H9 (cell line): Measurements from ENCODE around the gene BBOX1. TPM values are rescaled to one million over a fixed set of nuclear protein-coding genes. Genes with fewer than 3 reads are reported as not detected.
A peak's percentile ranks its signal among the peaks of the same experiment; 100 is the strongest.

ENCODE experiments used
- DNase-seq: peaks from one replicate; pipeline ENCODE4 v3.0.0-alpha.2; 2017
- H2AFZ ChIP-seq: one replicate; pipeline ENCODE4 v1.6.1; 2013; ENCODE audit warnings: mild to moderate bottlenecking, low read length, control low read depth, moderate library complexity
- H2AK5ac ChIP-seq: 2 replicates; pipeline ENCODE4 v1.6.1; 2013; ENCODE audit warnings: low read length, control low read depth, mixed read lengths; ENCODE audit not compliant: insufficient read length
- H2BK120ac ChIP-seq: one replicate; pipeline ENCODE4 v1.6.1; 2013; ENCODE audit warnings: low read depth, mild to moderate bottlenecking, low read length, control low read depth, inconsistent platforms; ENCODE audit not compliant: poor library complexity, severe bottlenecking
- H2BK12ac ChIP-seq: 2 replicates; pipeline ENCODE4 v1.6.1; 2013; ENCODE audit warnings: low read length, control low read depth, mixed read lengths, low read depth; ENCODE audit not compliant: insufficient read length
- H2BK15ac ChIP-seq: 2 replicates; pipeline ENCODE4 v1.6.1; 2013; ENCODE audit warnings: low read depth, low read length, control low read depth
- H2BK20ac ChIP-seq: one replicate; pipeline ENCODE4 v1.6.1; 2013; ENCODE audit warnings: low read depth, mild to moderate bottlenecking, low read length, control low read depth, inconsistent platforms; ENCODE audit not compliant: poor library complexity, severe bottlenecking
- H2BK5ac ChIP-seq: 2 replicates; pipeline ENCODE4 v1.6.1; 2013; ENCODE audit warnings: low read length, control low read depth, mixed read lengths; ENCODE audit not compliant: insufficient read length
- H3K14ac ChIP-seq: 2 replicates; pipeline ENCODE4 v1.6.1; 2013; ENCODE audit warnings: low read length, control low read depth; ENCODE audit not compliant: insufficient read depth
- H3K18ac ChIP-seq: 2 replicates; pipeline ENCODE4 v1.6.1; 2013; ENCODE audit warnings: low read depth, mild to moderate bottlenecking, mixed read lengths, low read length, control low read depth; ENCODE audit not compliant: insufficient read length
- H3K23ac ChIP-seq: 2 replicates; pipeline ENCODE4 v1.6.1; 2013; ENCODE audit warnings: low read length, control low read depth, mixed read lengths, low read depth; ENCODE audit not compliant: insufficient read length
- H3K23me2 ChIP-seq: 2 replicates; pipeline ENCODE4 v1.6.1; 2013; ENCODE audit warnings: low read depth, mild to moderate bottlenecking, mixed read lengths, low read length, control low read depth; ENCODE audit not compliant: insufficient read length, poor library complexity, severe bottlenecking
- H3K27ac ChIP-seq: 2 replicates; pipeline ENCODE4 v1.5.1; 2013; ENCODE audit warnings: low read length, control low read depth, mixed read lengths, low read depth; ENCODE audit not compliant: insufficient read length
- H3K27me3 ChIP-seq: 2 replicates; pipeline ENCODE4 v1.6.1; 2013; ENCODE audit warnings: low read length, control low read depth, inconsistent platforms; ENCODE audit not compliant: insufficient read depth
- H3K4ac ChIP-seq: 2 replicates; pipeline ENCODE4 v1.6.1; 2013; ENCODE audit warnings: low read depth, mild to moderate bottlenecking, control low read depth, inconsistent platforms, low read length, moderate library complexity
- H3K4me1 ChIP-seq: 2 replicates; pipeline ENCODE4 v1.6.1; 2013; ENCODE audit warnings: low read length, control low read depth, inconsistent platforms; ENCODE audit not compliant: insufficient read depth
- H3K4me2 ChIP-seq: 2 replicates; pipeline ENCODE4 v1.6.1; 2013; ENCODE audit warnings: low read length, control low read depth, mixed read lengths; ENCODE audit not compliant: insufficient read length, insufficient read depth
- H3K56ac ChIP-seq: 2 replicates; pipeline ENCODE4 v1.6.1; 2013; ENCODE audit warnings: low read depth, mild to moderate bottlenecking, mixed read lengths, low read length, control low read depth; ENCODE audit not compliant: insufficient read length
- H3K79me1 ChIP-seq: 2 replicates; pipeline ENCODE4 v1.6.1; 2013; ENCODE audit warnings: low read depth, mild to moderate bottlenecking, moderate library complexity, low read length, control low read depth, inconsistent platforms; ENCODE audit not compliant: insufficient read depth, poor library complexity, severe bottlenecking
- H3K79me2 ChIP-seq: 2 replicates; pipeline ENCODE4 v1.6.1; 2013; ENCODE audit warnings: low read length, control low read depth, inconsistent platforms; ENCODE audit not compliant: insufficient read depth
- H3K9ac ChIP-seq: 2 replicates; pipeline ENCODE4 v1.6.1; 2013; ENCODE audit warnings: low read length, control low read depth, mixed read lengths; ENCODE audit not compliant: insufficient read length; ENCODE audit errors: extremely low read depth
- H3K9me3 ChIP-seq: one replicate; pipeline ENCODE4 v1.6.1; 2013; ENCODE audit warnings: low read depth, low read length, inconsistent platforms; ENCODE audit not compliant: control insufficient read depth
- H3T11ph ChIP-seq: one replicate; pipeline ENCODE4 v1.6.1; 2013; ENCODE audit warnings: mild to moderate bottlenecking, low read length, control low read depth, inconsistent platforms
- H4K20me1 ChIP-seq: one replicate; pipeline ENCODE4 v1.6.1; 2013; ENCODE audit not compliant: control insufficient read depth, insufficient read length, insufficient read depth
- H4K5ac ChIP-seq: 2 replicates; pipeline ENCODE4 v1.6.1; 2013; ENCODE audit warnings: low read depth, mild to moderate bottlenecking, mixed read lengths, low read length, control low read depth; ENCODE audit not compliant: insufficient read length
- H4K8ac ChIP-seq: replicated peaks from 2 replicates; pipeline ENCODE4 v1.6.1; 2013; ENCODE audit warnings: low read length, control low read depth, mixed read lengths, low read depth; ENCODE audit not compliant: insufficient read length
- H4K91ac ChIP-seq: 2 replicates; pipeline ENCODE4 v1.6.1; 2013; ENCODE audit warnings: low read depth, mild to moderate bottlenecking, moderate library complexity, mixed read lengths, low read length, control low read depth; ENCODE audit not compliant: insufficient read length
- H3K27ac Mint-ChIP-seq, 3 experiments: 2 replicates in 2 of 3; 3 replicates in 1 of 3; pipeline ENCODE4 v1.8.0; 2020 to 2021; ENCODE audit warnings: mixed read lengths in 3 of 3, mild to moderate bottlenecking in 1 of 3, moderate library complexity in 1 of 3
- H3K27me3 Mint-ChIP-seq: 2 replicates; pipeline ENCODE4 v1.8.0; 2021; ENCODE audit warnings: low read depth, mild to moderate bottlenecking, moderate library complexity, mixed read lengths
- H3K36me3 Mint-ChIP-seq, 3 experiments: 2 replicates in 2 of 3; 3 replicates in 1 of 3; pipeline ENCODE4 v1.8.0; 2020 to 2021; ENCODE audit warnings: low read depth in 3 of 3, mixed read lengths in 3 of 3; ENCODE audit not compliant: insufficient read depth in 1 of 3
- H3K4me1 Mint-ChIP-seq, 2 experiments: 2 replicates each; pipeline ENCODE4 v1.8.0; 2020; ENCODE audit warnings: mixed read lengths in 2 of 2
- H3K4me3 Mint-ChIP-seq, 2 experiments: 2 replicates in 1 of 2; 3 replicates in 1 of 2; pipeline ENCODE4 v1.8.0; 2020 to 2021; ENCODE audit warnings: mild to moderate bottlenecking in 2 of 2, mixed read lengths in 2 of 2, moderate library complexity in 1 of 2
- H3K9me3 Mint-ChIP-seq, 2 experiments: 2 replicates in 1 of 2; 3 replicates in 1 of 2; pipeline ENCODE4 v1.8.0; 2020; ENCODE audit warnings: mild to moderate bottlenecking in 2 of 2, mixed read lengths in 2 of 2, moderate library complexity in 1 of 2
- CTCF ChIP-seq: fragments of 200-600 bp; sonication (generic); conservative IDR thresholded peaks from 3 replicates; pipeline ENCODE4 v1.8.0; 2021; ENCODE audit warnings: antibody characterized with exemption, mild to moderate bottlenecking
- WGBS: extraction: QIAGEN DNeasy Blood & Tissue Kit; methylation state at CpG from one replicate; pipeline ENCODE4 v1.1.7; 2013; ENCODE audit warnings: missing lambda C conversion rate, low lambda C conversion rate, mixed read lengths; ENCODE audit not compliant: insufficient read length; ENCODE audit errors: extremely low coverage; 5-methylcytosine and 5-hydroxymethylcytosine counted together
- total RNA-seq: library from RNA; stranded (reverse); gene quantifications from 2 replicates; pipeline ENCODE4 v1.2.1, GENCODE V29; 2021

BBOX1 gene
- total RNA-seq, 1 experiment from 2014 or later: not detected

DNA sequence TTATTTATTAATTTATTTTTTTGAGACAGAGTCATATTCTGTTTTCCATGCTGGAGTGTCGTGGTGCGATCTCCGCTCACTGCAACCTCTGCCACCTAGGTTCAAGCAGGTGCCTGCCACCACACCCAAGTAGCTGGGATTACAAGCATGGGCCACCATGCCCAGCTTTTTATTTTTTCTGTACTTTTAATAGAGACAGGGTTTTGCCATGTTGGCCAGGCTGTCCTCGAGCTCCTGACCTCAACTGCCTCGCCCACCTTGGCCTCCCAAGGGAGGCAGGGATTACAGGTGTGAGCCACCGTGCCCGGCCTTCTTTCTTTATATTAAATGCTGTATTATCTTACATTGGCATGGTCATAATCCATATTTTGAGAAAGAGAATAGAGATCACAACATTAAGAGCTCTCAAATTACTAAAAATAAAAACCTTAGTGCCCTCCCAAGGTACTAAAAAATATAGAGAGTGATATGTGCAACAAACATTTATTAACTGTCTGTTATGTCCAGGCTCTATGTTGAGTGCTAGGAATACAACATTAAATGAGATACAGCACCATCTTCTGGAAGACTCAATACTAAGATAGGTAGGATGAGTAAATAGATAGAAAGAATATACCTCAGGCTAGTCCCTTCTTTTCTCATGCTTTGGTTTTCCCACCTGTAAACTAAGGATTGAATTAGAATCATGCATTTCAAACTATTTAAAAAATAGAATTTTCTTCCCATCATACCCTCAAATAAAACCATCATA lies 84.1 kb downstream of the BBOX1 start:
- H3K27ac Mint-ChIP-seq: no peak overlapping the region
- Histone ChIP-seq H3T11ph (no peak overlapping the region), H2BK120ac (no peak overlapping the region), H4K20me1 (no peaks in the 10 kb centered on the region), H3K79me1 (no peaks in the 10 kb centered on the region), H3K4me2 (no peak overlapping the region), H3K27ac (no peak overlapping the region), H2BK15ac (no peak overlapping the region), H4K5ac (no peak overlapping the region), H2BK5ac (no peak overlapping the region), H3K4ac (no peak overlapping the region), H3K14ac (no peak overlapping the region), H3K23me2 (no peaks in the 10 kb centered on the region), H3K56ac (no peak overlapping the region), H3K9ac (no peak overlapping the region), H2BK12ac (no peak overlapping the region), H4K91ac (no peak overlapping the region), H3K23ac (no peak overlapping the region), H3K4me1 (peaks cover 4% of the 10 kb centered on the region; the same call in 1 of the 2 replicates), H3K79me2 (no peaks in the 10 kb centered on the region), H3K9me3 (no peaks in the 10 kb centered on the region), H2AK5ac (no peak overlapping the region), H3K18ac (no peak overlapping the region), H4K8ac (no peak overlapping the region), H2BK20ac (no peak overlapping the region), H3K27me3 (no peaks in the 10 kb centered on the region), H2AFZ (no peak overlapping the region)
- H3K36me3 Mint-ChIP-seq: no peaks in the 10 kb centered on the region
- no CpG with 5 or more reads among the region's 7 CpGs for WGBS
- no peak overlapping the region for H3K4me3 Mint-ChIP-seq
- TF ChIP-seq CTCF: peak; percentile 42; the same call in 2 of the 3 replicates
- no peak for DNase-seq
- peaks cover 10% of the 10 kb centered on the region in 2 experiments for H3K4me1 Mint-ChIP-seq
- H3K27me3 Mint-ChIP-seq: no peaks in the 10 kb centered on the region
- no peaks in the 10 kb centered on the region for H3K9me3 Mint-ChIP-seq
